HG03139 (cell line): ENCODE results near the gene ADAMTS12.

ENCODE experiments used
- ATAC-seq: cut with Tn5 transposase; IDR thresholded peaks from one replicate; pipeline ENCODE4 v1.9.1; 2021; ENCODE audit not compliant: unreplicated experiment

Gene ADAMTS12

GRCh38 chr5:33807771-33808170 lies 84.0 kb downstream of the ADAMTS12 start:
- ATAC-seq: no peak

- ATAC-seq: no peak
These were observed 84.9 kb downstream of the ADAMTS12 start for GRCh38 chr5:33806738-33807442.

GRCh38 chr5:33801292-33801691 lies 90.5 kb downstream of the ADAMTS12 start:
- no peak for ATAC-seq

DNA sequence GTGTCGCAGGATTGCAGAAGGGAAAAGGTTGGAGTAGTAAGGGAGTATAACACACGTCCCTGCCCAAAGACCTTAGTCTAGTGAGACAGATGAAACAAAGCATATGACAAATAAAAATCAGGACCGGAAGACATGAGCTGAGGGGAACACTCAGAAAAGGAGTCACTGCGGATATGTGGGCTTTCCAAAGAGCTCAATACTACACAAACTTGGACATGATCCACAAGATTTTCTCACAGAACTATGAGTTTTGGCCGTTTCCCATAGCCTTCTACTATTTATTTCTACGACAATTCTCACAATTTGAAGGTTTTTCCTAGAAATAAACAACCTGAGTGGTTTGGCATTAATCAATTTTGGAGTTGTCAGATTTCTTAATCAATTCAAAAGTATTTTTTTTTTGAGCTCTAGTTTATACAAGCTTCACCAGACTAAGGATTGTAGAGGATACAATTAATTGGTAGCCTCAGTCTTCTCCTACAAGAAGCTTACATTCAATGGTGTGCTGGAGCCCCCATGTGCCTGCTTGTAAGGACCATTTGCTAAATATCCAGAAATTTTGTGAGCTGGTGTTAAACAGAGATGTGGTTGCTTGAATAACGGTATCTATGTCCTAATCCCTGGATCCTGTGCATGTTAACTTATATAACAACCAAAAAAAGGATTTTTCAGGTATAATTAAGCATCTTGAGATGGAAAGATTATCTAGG lies 91.4 kb downstream of the ADAMTS12 start:
- ATAC-seq: no peak

GRCh38 chr5:33795496-33795895 lies 96.3 kb downstream of the ADAMTS12 start:
- no peak for ATAC-seq

DNA sequence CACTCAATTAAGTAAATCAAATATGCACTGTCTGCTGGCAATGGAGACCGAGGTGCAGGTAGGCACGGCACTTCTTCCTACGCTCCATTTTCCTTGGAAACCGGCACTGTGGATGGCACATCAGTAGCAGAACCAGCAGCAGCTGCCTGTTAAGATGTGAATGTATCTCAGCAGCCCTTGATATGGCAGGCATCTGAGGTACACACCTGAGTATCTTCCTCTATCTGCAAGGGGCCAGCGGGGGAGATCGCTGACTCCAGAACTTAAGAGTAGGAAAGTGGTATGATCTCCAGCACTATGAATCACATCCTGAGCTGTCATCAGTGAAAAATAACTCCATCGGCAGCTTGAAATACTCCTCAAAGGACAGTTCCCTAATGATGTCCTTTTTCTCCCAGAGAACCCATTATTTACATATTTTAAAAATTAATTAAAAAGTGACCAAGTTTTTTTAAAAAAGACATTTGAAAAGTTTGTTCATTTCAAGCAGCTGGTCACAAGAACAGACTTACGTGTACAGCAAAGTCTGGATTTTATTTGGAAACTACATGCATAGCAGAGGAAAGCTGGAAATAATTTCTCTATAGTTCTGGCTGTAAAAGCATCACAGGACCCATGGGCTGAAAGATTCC lies 97.1 kb downstream of the ADAMTS12 start:
- ATAC-seq: no peak

DNA sequence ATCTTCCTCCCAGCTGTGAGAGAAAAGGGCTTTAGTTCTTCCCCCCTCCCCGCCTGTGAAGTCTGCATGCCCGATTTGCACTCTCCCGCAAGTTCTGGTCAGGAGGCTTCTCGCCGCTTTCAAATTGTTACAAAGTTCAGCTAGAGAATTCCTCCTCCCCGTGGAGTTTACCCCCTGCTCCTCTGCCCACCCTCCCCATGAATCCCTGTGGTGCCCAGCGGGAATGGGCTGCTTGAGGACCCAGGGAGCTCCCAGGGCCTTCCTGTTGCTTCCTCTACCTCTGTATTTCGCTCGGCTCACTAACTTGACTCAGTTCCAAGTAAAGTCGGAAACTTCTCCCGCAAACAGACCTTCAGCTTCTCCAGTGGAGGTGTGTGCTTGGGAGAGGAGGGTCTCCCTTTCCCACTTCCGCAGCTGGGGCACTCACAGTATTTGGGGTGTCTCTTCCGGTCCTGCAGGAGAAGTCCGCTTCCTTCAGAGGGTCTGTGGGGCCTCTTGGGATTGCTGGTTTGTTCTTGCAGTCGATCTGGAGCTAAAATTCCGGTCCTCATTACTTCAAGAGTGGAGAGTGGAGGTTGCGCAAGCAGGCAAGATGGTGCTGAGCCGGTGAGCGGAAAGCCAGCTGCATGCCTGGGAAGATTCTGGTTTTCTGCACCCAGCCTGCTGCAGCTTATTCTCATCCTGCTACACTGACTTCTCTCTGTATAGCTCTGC lies 97.8 kb downstream of the ADAMTS12 start:
- ATAC-seq: no peak

DNA sequence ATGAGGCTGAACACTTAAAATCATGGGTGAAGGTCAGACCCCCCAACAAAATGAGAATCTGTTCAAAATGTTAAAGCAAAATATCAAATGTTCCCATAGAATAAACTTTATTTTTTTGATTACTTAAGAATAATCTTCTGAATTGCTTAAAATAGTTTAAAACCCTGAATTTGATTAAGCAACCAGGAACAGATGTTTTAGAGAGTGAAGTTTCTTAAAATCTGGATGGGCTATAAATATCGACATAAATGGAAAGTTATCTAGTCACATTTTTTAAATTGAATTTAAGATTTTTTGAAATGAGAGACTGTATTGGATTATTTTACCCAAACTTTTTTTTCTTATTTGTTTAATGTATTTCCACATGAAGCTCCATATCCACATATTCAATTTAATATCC lies 98.5 kb downstream of the ADAMTS12 start:
- no peak for ATAC-seq

- no peak for ATAC-seq
These were observed 99.2 kb downstream of the ADAMTS12 start for GRCh38 chr5:33792559-33792958.

DNA sequence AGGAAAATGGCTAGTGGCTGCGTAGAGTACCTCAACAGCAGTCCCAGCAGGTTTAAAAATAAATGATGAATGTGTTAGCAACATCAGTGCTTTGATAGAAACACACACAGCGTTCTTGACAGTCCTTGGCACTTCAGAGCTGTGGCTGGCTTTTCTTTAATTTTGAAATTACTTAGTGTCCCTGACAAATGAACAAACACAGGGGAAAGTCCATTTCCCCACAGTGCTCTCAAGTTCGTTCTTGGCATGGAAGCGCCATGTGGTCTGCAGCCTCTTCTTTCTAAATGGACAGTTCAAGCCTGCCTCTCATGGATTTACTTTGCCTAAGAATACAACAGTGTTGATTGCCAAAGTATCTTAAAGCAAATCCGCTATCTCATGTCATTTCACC lies 102.2 kb downstream of the ADAMTS12 start:
- ATAC-seq: no peak

- ATAC-seq: no peak
These were observed 102.7 kb downstream of the ADAMTS12 start for GRCh38 chr5:33788922-33789566.

DNA sequence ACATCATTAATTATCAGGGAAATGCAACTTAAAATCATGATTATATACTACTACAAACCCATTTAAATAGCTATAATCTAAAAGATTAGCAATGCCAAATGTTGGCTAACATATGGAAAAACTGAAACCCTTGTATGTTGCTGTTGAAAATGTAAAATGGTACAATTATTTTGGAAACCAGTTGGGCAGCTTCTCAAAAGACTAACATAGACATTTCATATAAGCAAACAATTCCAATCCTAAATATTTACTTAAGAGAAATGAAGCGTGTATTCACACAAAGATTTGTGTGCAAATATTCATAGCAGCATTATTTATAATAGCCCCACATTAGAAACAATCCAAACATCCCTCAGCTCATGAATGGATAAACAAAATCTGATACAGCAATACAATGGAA lies 106.2 kb downstream of the ADAMTS12 start:
- no peak for ATAC-seq

GRCh38 chr5:33781286-33781685 lies 110.5 kb downstream of the ADAMTS12 start:
- no peak for ATAC-seq

GRCh38 chr5:33776151-33776660 lies 115.6 kb downstream of the ADAMTS12 start:
- ATAC-seq: no peak

DNA sequence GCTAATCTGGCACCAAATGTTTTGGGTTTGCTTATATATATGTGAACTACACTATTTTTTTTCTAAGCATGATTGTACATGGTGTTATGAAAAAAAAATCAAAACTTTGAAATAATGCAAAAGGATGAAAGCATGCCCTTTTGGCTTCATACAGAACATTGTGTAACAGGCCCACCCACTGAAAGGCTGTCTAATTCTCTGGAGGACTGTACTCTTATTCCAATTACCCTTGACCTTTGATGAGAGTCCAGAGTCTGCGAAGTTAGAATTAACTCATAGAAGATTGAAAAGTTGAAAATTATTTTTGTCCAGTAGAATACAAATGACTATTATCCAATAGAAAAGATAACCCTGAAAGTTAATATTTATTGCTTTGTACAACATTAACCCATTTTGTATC lies 117.4 kb downstream of the ADAMTS12 start:
- ATAC-seq: no peak

- no peak for ATAC-seq
These were observed 119.4 kb downstream of the ADAMTS12 start for GRCh38 chr5:33772380-33772897.

DNA sequence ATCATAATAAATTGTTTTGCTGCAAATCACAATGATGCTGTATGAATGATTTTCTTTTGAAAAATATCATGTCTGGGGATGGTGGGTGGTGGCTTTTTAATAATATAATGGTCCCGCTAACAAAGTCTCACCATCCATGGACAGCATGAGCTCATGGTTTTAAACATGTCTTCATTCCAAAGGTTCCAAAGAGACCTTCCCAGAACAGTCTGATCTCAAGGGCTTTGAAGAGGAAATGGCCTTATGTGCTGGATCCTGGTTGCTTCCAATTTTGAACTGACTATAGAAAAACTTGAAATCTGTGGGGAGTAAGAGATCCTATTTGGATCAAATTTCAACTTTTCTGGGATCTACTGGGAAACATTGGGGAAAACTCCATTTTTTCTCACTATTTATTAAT lies 121.8 kb downstream of the ADAMTS12 start:
- no peak for ATAC-seq

GRCh38 chr5:33769196-33769595 lies 122.6 kb downstream of the ADAMTS12 start:
- ATAC-seq: no peak

GRCh38 chr5:33766023-33766422 lies 125.8 kb downstream of the ADAMTS12 start:
- no peak for ATAC-seq

GRCh38 chr5:33764786-33765185 lies 127.0 kb downstream of the ADAMTS12 start:
- no peak for ATAC-seq

DNA sequence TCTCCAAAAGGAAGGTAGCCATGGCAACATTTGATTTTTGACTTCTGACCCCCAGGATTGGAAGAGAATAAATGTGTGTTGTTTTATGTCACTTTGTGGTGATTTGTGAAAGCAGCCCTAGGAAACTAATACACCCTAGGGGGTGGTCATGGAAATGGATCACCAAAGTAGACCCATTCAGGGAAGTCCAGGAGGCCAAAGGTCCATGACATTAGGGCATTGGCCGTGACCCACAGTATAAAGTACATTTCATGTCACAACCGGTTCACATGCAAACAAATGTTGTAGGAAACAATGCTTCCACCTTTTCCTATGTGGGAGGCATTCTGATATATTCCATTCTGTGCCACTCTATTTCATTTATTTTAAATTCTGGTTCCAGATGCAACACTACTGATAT lies 128.4 kb downstream of the ADAMTS12 start:
- no peak for ATAC-seq
